ENCODE data around the gene COL28A1.

- no peak for TF ChIP-seq POLR2A (IDR thresholded peaks at IDR 0.05)
- TF ChIP-seq, protein P1, sequence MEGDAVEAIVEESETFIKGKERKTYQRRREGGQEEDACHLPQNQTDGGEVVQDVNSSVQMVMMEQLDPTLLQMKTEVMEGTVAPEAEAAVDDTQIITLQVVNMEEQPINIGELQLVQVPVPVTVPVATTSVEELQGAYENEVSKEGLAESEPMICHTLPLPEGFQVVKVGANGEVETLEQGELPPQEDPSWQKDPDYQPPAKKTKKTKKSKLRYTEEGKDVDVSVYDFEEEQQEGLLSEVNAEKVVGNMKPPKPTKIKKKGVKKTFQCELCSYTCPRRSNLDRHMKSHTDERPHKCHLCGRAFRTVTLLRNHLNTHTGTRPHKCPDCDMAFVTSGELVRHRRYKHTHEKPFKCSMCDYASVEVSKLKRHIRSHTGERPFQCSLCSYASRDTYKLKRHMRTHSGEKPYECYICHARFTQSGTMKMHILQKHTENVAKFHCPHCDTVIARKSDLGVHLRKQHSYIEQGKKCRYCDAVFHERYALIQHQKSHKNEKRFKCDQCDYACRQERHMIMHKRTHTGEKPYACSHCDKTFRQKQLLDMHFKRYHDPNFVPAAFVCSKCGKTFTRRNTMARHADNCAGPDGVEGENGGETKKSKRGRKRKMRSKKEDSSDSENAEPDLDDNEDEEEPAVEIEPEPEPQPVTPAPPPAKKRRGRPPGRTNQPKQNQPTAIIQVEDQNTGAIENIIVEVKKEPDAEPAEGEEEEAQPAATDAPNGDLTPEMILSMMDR (IDR thresholded peaks at IDR 0.05), result no peak
Observed at GRCh38 chr7:7323921-7324320, 211.8 kb downstream of the COL28A1 start.

Measured in lower leg skin (tissue), 3 donors.